ENCODE measurements around the gene NOS3.
"Not testable (repeated sequence)": the region's sequence is repeated elsewhere in the genome, so short reads cannot be mapped to it uniquely, and the experiment has no call there.

NOS3 gene

GRCh38 chr7:151039850-151040548 lies 49.2 kb downstream of the NOS3 start:
- DNase-seq: no peak

DNA sequence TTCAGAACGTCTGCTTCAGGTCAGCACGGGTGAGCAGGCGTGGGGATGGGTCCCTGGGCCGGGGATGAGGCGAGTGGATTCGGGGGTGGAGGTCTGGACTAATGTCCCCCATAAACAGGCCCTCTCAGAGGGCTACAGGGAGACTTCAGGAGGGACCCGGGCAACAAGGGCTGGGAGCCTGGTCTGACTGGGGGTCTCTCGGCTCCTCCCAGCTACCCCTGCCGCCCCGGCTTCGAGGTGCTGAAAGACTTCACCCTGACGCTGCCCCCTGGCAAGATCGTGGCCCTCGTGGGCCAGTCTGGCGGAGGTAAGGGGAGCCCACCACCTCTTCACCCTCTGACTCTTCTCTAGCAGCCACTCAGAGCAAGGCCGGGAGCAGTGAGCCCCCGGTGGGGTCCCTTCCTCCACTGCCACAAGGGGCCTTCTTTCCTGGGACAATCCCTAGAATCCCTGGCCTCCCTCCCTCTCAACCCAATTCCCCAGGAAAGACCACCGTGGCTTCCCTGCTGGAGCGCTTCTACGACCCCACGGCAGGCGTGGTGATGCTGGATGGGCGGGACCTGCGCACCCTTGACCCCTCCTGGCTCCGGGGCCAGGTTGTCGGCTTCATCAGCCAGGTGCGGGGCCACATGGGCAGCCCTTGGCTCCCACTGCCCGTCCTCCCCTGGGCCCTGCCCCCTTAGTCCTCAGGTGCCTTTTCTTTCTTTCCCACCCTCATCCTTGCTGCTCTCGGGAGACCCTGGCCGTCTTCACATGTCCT lies 50.0 kb downstream of the NOS3 start:
- DNase-seq: no peak

DNA sequence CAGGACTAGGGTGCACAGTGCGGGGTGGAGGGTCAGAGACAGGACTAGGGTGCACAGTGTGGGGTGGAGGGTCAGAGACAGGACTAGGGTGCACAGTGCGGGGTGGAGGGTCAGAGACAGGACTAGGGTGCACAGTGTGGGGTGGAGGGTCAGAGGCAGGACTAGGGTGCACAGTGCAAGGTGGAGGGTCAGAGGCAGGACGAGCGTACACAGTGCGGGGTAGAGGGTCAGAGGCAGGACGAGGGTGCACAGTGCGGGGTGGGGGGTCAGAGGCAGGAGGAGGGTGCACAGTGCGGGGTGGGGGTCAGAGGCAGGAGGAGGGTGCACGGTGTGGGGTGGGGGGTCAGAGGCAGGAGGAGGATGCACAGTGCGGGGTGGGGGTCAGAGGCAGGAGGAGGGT lies 52.6 kb downstream of the NOS3 start:
- not testable (repeated sequence) for DNase-seq

DNA sequence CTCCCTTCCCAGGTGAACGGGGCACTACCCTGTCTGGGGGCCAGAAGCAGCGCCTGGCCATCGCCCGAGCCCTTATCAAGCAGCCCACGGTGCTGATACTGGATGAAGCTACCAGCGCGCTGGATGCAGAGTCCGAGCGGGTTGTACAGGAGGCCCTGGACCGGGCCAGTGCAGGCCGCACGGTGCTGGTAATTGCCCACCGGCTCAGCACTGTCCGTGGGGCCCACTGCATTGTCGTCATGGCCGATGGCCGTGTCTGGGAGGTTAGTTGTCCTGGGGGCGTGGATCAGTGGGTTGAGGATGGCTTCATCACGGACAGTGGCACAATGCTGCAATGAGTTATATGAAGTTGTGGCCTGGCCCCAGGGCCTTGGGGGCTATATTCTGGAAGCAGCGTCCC lies 53.1 kb downstream of the NOS3 start:
- DNase-seq: no peak

DNA sequence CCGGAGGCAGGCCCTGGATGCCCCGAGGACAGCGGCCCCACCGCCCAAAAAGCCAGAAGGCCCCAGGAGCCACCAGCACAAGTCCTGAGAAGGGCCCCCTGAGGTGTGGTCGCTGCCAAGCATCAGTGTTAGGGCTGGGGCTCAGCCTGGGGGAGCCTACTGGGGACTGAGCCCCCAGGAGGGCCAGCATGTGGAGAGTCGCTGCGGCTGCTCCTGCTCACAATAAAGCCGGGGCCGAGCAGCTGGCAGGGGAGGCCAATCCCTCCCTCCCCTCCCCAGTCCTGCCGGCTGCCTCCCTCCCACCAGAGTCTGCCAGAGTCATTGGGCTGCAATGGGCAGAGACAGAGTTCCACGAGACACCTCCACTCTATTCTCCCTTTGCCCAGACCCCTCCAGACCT lies 54.4 kb downstream of the NOS3 start:
- no peak for DNase-seq

- DNase-seq: no peak
These were observed 55.1 kb downstream of the NOS3 start for GRCh38 chr7:151045967-151046366.

DNA sequence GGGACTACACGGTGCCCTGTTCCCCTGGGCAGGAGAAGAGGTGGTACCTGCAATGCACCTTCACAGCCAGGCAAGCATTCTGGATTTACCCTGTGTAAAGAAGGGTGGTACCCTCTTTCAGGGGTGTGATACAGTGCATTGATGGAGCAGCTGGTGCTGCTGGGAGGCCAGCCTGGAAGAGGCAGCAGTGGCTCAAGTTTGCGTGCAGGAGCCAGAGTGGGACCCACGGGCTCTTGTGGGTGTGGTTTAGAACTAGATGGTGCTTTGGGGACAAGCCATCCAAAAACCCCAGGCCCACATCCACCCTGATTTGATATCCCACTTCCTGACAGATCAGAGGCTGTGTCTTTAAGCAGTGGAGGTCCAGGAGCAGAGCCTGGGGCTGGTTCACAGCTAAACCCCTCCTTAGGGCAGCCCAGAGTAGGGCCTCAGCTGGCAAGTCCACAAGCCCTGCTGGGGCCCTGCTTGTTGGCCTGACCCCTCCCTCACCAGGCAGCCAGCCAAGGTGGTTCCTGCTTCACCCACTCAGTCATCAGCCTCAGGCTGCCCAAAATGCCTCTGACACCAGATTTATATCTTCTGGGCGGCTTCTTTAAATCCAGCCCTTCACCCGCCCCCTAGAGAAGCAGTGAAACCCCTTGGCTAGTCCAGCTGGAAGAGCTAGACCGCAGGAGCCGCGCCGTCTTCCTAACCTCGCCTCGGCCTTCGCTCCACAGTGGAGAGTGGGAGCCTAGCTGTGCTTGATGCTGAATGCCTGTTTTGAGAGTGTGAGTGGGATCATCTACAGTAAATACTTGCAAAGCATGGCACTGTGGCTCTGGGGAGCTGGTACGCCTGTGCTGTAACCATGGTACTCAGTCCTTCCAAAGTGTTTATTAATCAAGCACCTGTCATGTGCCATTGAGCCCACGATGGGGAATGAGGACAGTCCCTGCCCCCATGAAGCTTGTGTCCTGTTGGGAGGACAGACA lies 56.1 kb downstream of the NOS3 start:
- no peak for DNase-seq

- no peak for DNase-seq
These were observed 57.4 kb downstream of the NOS3 start, which contains the start of gene ASIC3 for GRCh38 chr7:151047976-151048815. Gene ASIC3, plus strand, starts transcription at chr7:151048531. Its CDS starts 355 bp downstream, at chr7:151048886.

DNA sequence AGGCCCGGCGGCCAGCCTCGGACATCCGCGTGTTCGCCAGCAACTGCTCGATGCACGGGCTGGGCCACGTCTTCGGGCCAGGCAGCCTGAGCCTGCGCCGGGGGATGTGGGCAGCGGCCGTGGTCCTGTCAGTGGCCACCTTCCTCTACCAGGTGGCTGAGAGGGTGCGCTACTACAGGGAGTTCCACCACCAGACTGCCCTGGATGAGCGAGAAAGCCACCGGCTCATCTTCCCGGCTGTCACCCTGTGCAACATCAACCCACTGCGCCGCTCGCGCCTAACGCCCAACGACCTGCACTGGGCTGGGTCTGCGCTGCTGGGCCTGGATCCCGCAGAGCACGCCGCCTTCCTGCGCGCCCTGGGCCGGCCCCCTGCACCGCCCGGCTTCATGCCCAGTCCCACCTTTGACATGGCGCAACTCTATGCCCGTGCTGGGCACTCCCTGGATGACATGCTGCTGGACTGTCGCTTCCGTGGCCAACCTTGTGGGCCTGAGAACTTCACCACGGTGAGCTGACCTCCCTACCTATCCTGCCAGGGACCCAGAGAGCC lies 58.2 kb downstream of the NOS3 start:
- no peak for DNase-seq

GRCh38 chr7:151051108-151051507 lies 60.3 kb downstream of the NOS3 start:
- DNase-seq: peak; percentile 59

GRCh38 chr7:151053096-151053495 lies 62.3 kb downstream of the NOS3 start:
- DNase-seq: no peak

- DNase-seq: no peak
These were observed 62.9 kb downstream of the NOS3 start for GRCh38 chr7:151053751-151054150.

DNA sequence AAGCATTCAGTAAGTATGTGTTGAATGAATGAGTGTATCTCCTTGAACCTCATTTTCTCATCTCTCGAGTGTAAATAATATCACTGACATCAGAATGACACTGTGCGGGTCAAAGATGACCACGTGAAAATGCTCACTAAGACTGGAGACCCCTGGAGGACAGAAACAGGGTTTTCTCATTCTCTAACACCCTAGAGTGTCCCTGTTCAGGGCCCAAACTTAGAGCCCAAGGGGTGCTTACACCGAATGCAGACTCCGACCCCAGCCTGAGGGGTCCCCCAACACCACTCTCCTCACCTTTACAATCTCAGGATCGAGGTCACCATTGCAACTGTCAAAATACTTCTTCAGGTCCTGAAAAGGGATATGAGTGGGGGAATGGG lies 65.5 kb downstream of the NOS3 start:
- no peak for DNase-seq

GRCh38 chr7:151056666-151057505 lies 66.1 kb downstream of the NOS3 start:
- no peak for DNase-seq

GRCh38 chr7:151057506-151057988 lies 66.7 kb downstream of the NOS3 start, which contains the start of gene CDK5:
Gene CDK5, minus strand, starts transcription at chr7:151057897. Its CDS starts 49 bp downstream, at chr7:151057848.
- DNase-seq: no peak

- peak; percentile 97 for DNase-seq
These were observed 67.4 kb downstream of the NOS3 start for GRCh38 chr7:151057989-151058780.

DNA sequence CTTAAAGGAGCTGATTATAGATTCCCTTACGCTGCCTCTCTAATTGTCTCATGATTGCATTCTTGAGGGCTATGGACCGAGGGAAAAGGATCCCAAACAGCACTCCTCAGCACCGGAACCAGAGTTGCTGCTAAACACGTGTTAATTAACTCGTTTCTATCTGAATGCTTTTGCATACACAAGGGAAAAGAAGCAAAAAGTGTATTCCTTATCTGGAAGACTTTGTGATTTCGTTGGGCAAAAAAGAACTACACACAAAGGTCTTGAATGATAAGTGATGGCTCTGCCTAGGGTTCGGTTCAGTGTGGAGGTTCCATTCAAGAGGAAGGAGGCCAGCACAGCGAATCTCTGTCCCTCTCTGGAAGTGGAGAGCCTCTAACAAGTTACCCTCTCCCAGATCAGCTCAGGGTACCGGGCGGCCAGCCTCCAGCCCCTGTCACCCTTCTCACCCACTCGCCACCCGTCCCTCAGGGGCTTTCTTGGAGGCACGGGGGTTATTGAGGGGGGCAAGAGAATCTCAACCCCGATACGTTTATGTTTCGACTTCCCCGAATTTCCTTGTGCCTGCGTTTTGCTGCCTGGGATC lies 68.1 kb downstream of the NOS3 start:
- DNase-seq: peak; percentile 17

DNA sequence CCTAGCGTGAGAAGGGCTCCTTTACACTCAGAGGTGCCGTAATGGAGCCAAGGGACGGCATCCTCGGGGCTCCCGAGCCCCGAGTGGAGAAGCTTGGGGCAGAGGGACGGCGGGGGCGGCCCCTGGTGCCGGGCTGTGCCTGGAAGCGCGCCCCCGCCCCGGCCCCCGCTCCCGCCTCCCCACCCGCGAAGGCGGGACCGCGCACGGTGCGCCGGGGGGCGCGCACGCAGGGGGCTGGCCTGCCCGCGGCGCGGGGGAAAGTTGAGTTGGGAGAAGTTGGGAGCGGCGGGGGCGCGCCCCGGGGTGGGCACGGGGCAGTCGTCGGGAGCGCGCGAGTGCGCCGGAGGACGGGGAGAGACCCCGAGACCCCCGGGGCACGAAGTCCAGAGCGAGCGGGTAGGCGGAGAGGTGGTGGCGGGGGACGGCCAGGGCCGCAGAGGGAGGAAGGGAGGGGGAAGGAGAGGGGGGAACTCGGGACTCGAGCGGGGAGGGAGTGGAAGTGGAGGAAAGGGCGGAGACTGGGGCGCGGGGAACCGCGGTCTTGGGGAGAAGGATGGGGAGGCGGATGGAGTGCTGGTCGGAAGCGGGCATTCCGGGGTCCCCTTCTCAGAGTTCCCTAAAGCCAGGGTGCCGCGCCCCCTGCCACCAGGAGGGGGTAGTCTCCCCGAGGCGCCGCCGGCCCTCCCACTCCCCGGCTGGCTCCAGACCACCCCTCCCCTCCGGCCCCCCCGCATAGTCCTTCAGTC lies 68.7 kb downstream of the NOS3 start, which contains the start of gene SLC4A2:
Gene SLC4A2 (plus strand): TSS at position 223 of the 746 bp plus-strand sequence. CDS start 2,399 bp downstream, outside the sequence.
- DNase-seq: peak; percentile 57

DNA sequence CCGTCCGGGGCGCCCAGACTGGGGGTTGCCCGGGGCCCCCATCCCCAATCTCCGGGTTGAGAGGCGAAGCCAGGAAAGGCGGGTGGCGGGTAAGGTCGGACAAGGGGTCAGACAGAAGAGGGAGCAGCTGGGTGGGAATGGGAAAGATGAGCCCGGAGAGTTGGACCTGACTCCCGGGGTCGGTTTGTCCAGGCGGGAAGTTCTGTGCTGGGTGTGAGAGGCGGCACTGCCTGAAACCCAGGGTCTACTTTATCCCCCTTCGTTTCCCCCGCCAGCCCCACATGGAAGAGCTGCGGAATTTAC lies 69.2 kb downstream of the NOS3 start:
- DNase-seq: no peak

Measured in central memory CD4-positive, alpha-beta T cell (primary cell).